K562 (cell line): ENCODE measurements around the gene SUPT3H. TPM values are rescaled to one million over a fixed set of nuclear protein-coding genes. Genes with fewer than 3 reads are reported as not detected.

Source experiments
- ATAC-seq: fragments of 200-7000 bp; cut with Tn5 transposase; 3 replicates; pipeline ENCODE4 v1.9.1; 2020; ENCODE audit warnings: moderate library complexity
- BruUV-seq: library from RNA; stranded (reverse); fragments of 400-500 nt; replicated peaks from 2 replicates; lab custom pipeline; 2021; lab: Mats Ljungman, UMichigan
- CTCF ChIA-PET: fragments of 300-600 bp; formaldehyde crosslinking; extraction: SDS; loops from one replicate; lab custom pipeline; 2021; ENCODE audit warnings: low intra/inter-chr PET ratio; lab: Yijun Ruan, JAX
- POLR2A ChIA-PET: fragments of 300-600, 350-650 bp; sonication (Branson Sonifier 250); formaldehyde crosslinking; extraction: SDS; loops from one replicate; lab custom pipeline; 2021; ENCODE audit warnings: antibody characterized with exemption, inconsistent platforms; lab: Yijun Ruan, JAX
- DNase-seq, 4 experiments: peaks; one replicate each; pipeline versions ENCODE4 v3.0.0 to v3.0.0-alpha.2; 2011 to 2018; ENCODE audit warnings: low spot score in 3 of 4, mixed read lengths in 3 of 4; ENCODE audit errors: extremely low read depth in 1 of 4
- FAIRE-seq: peaks from 2 replicates; lab custom pipeline; 2011; peaks lifted over from hg19 to GRCh38; lab: Jason Lieb, UNC
- H2AFZ ChIP-seq: 2 replicates; pipeline ENCODE4 v1.6.0; 2011; ENCODE audit warnings: low read depth, low read length, control low read depth, inconsistent platforms
- H3K27ac ChIP-seq: fragments of 200-600 bp; 3 replicates; pipeline ENCODE4 v1.8.0; 2011; ENCODE audit warnings: low read depth, mild to moderate bottlenecking, control low read depth, inconsistent platforms, low read length, moderate library complexity, mixed read lengths; ENCODE audit errors: extremely low read depth
- H3K27me3 ChIP-seq, 2 experiments: fragments of 300-600 bp in 1 of 2; 2 replicates in 1 of 2; 3 replicates in 1 of 2; pipeline versions ENCODE4 v1.6.0 to v1.8.0; 2011; ENCODE audit warnings: inconsistent platforms in 2 of 2, low read length in 2 of 2, mild to moderate bottlenecking in 1 of 2, mixed read lengths in 1 of 2, moderate library complexity in 1 of 2; ENCODE audit not compliant: control insufficient read depth in 2 of 2, insufficient read depth in 2 of 2
- H3K36me3 ChIP-seq: fragments of 300-600 bp; 3 replicates; pipeline ENCODE4 v1.8.0; 2011; ENCODE audit warnings: mild to moderate bottlenecking, low read length, inconsistent platforms; ENCODE audit not compliant: control insufficient read depth, insufficient read depth
- H3K4me1 ChIP-seq, 2 experiments: fragments of 200-600 bp in 1 of 2; replicated peaks in 1 of 2; 2 replicates in 1 of 2; 3 replicates in 1 of 2; pipeline versions ENCODE4 v1.5.1 to v1.8.0; 2011; ENCODE audit warnings: inconsistent platforms in 2 of 2, low read length in 2 of 2, mild to moderate bottlenecking in 1 of 2, mixed read lengths in 1 of 2, moderate library complexity in 1 of 2; ENCODE audit not compliant: control insufficient read depth in 2 of 2, insufficient read depth in 2 of 2
- H3K4me2 ChIP-seq: 2 replicates; pipeline ENCODE4 v1.6.1; 2011; ENCODE audit warnings: low read length, control low read depth, inconsistent platforms, mixed read lengths; ENCODE audit not compliant: insufficient read depth
- H3K4me3 ChIP-seq: fragments of 200-600 bp; sonication (generic), shearing (Covaris generic); 2 replicates; pipeline ENCODE4 v1.5.1; 2016; ENCODE audit warnings: control low read depth, inconsistent platforms
- H3K79me2 ChIP-seq: fragments of 200-600 bp; 3 replicates; pipeline ENCODE4 v1.8.0; 2011; ENCODE audit warnings: low read length, inconsistent platforms; ENCODE audit not compliant: control insufficient read depth, insufficient read depth
- H3K9ac ChIP-seq, 2 experiments: 2 replicates each; pipeline versions ENCODE4 v1.6.0 to v1.6.1; 2011; ENCODE audit warnings: low read depth in 2 of 2, low read length in 2 of 2, control low read depth in 1 of 2, inconsistent platforms in 1 of 2, mild to moderate bottlenecking in 1 of 2, mixed read lengths in 1 of 2; ENCODE audit not compliant: insufficient read depth in 1 of 2
- H3K9me1 ChIP-seq: one replicate; pipeline ENCODE4 v1.6.0; 2011; ENCODE audit warnings: inconsistent platforms, mild to moderate bottlenecking, low read length, moderate library complexity; ENCODE audit not compliant: control insufficient read depth, insufficient read depth
- H3K9me3 ChIP-seq: replicated peaks from 2 replicates; pipeline ENCODE4 v1.5.1; 2011; ENCODE audit warnings: low read depth, low read length, inconsistent platforms; ENCODE audit not compliant: control insufficient read depth, insufficient read depth
- H4K20me1 ChIP-seq: replicated peaks from 2 replicates; pipeline ENCODE4 v1.6.1; 2011; ENCODE audit warnings: low read length, inconsistent platforms, mixed read lengths; ENCODE audit not compliant: control insufficient read depth, insufficient read depth
- ELF1 ChIP-seq: fragments of 200-800 bp; sonication (Bioruptor generic); IDR thresholded peaks from 2 replicates; pipeline ENCODE4 v1.6.1; 2016; ENCODE audit warnings: missing genetic modification characterization, missing compliant biosample characterization
- MTA3 ChIP-seq: fragments of 450-650 bp; formaldehyde crosslinking; IDR thresholded peaks from 2 replicates; pipeline ENCODE4 v1.6.1; 2017; ENCODE audit warnings: mild to moderate bottlenecking, borderline replicate concordance
- NBN ChIP-seq: fragments of 450-650 bp; IDR thresholded peaks from 2 replicates; pipeline ENCODE4 v1.6.1; 2016; ENCODE audit warnings: low read depth, mild to moderate bottlenecking
- POLR2B ChIP-seq: fragments of 450-650 bp; IDR thresholded peaks from 2 replicates; pipeline ENCODE4 v1.6.1; 2018; ENCODE audit warnings: low read depth; ENCODE audit not compliant: partially characterized antibody
- RFX5 ChIP-seq: IDR thresholded peaks from 2 replicates; pipeline ENCODE4 v1.6.1; 2011; ENCODE audit warnings: low read depth, mild to moderate bottlenecking, improper control_type of control experiment, low read length
- SMAD3 ChIP-seq: fragments of 450-650 bp; formaldehyde crosslinking; conservative IDR thresholded peaks from 2 replicates; pipeline ENCODE4 v1.4.0; 2020; ENCODE audit warnings: mild to moderate bottlenecking
- ZKSCAN1 ChIP-seq: fragments of 150-350 bp; IDR thresholded peaks from 2 replicates; pipeline ENCODE4 v1.6.1; 2016; ENCODE audit warnings: low read depth, low read length
- ZNF3 ChIP-seq: fragments of 250-450 bp; sonication (Bioruptor Pico); IDR thresholded peaks from 2 replicates; pipeline ENCODE4 v1.5.0; 2021; ENCODE audit warnings: mild to moderate bottlenecking, moderate library complexity
- ZNF41 ChIP-seq: fragments of 250-450 bp; sonication (Bioruptor Pico); conservative IDR thresholded peaks from 2 replicates; pipeline ENCODE4 v1.4.0; 2020; ENCODE audit warnings: mild to moderate bottlenecking
- WGBS: fragments of 100-300 bp; shearing (Covaris generic); methylation state at CpG from one replicate; pipeline ENCODE4 v1.1.6; 2016; ENCODE audit warnings: low coverage, mixed read lengths; ENCODE audit not compliant: insufficient coverage; ENCODE audit errors: missing lambda C conversion rate; 5-methylcytosine and 5-hydroxymethylcytosine counted together
- in situ Hi-C: fragments of 300-500 bp; cut with MboI; formaldehyde crosslinking; loops from 4 replicates; pipeline ENCODE4 v1.15.0; 2018; ENCODE audit warnings: inconsistent platforms, mixed read lengths
- intact Hi-C: fragments of 100-400 bp; cut with micrococcal nuclease; formaldehyde crosslinking; loops from 2 replicates; pipeline ENCODE4 v1.14.2; 2022
- polyA plus RNA-seq, 8 experiments: library from polyadenylated mRNA; depleted of rRNA in 4 of 8; stranded (reverse) in 5 of 8; unstranded in 3 of 8; fragments of >200 nt; fragmentation: Nextera tagmentation in 2 of 8; fragmentation: Illumina TruSeq in 1 of 8; extraction: Ambion mirVana in 2 of 8; extraction: Trizol in 1 of 8; gene quantifications; 2 replicates each; pipeline versions ENCODE4 v1.2.1 to v1.2.3, GENCODE V29; 2011 to 2014; ENCODE audit warnings: inconsistent platforms in 1 of 8, missing spikeins in 1 of 8
- total RNA-seq, 7 experiments: library from RNA; depleted of rRNA in 6 of 7; stranded (reverse); fragments of >200 nt in 6 of 7; fragmentation: Illumina TruSeq in 2 of 7; extraction: Trizol in 2 of 7; gene quantifications; 2 replicates each; pipeline versions ENCODE4 v1.2.1 to v1.2.3, GENCODE V29; 2011 to 2021; ENCODE audit warnings: low replicate concordance in 1 of 7
- TF ChIP-seq, protein P1 (sequence below): fragments of 250-450 bp; sonication (Bioruptor Pico); IDR thresholded peaks from 2 replicates; pipeline ENCODE4 v1.9.0; 2021; ENCODE audit warnings: mild to moderate bottlenecking

SUPT3H gene
- total and polyA plus RNA-seq, 9 of the 15 experiments (the other 6 are each of a cell fraction or from before 2014, with no cell fraction given): 7.2 to 16.3 (median 11.9) TPM

DNA sequence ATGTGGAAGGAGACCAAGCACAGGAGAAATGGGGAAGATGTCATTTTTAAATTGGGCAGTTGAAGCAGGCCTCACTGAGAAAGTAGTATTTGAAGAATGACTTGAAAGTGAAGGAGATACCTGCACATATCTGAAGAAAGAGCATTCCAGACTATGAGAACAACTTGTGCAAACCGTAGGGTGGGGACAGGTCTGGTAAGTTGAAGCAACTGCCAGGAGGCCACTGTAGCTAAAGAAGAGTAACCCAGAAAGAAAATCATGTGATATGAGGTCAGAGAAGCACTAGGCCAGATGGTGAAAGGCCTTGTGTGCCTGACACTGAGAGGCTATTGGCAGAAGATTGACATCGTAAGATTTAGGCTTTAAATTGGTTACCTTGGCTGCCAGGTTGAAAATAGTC, 4.7 kb upstream of the SUPT3H start:
- no TSS peak for BruUV-seq
- Histone ChIP-seq H3K27me3 (no peaks in the 10 kb centered on the region), H3K79me2 (peaks cover 10% of the 10 kb centered on the region; the same call in 2 of the 3 replicates), H3K4me3 (no peak overlapping the region), H3K36me3 (no peaks in the 10 kb centered on the region), H2AFZ (0 out of 2 replicates have a peak overlapping the region, but pooled peaks have one; percentile 17), H3K9me3 (no peaks in the 10 kb centered on the region), H3K4me1 (peaks cover under 1 to 8% of the 10 kb centered on the region in 2 experiments; a peak in 1 of 5 replicates), H3K27ac (no peak overlapping the region), H3K9ac (no peak overlapping the region), H3K4me2 (no peak overlapping the region), H3K9me1 (no peaks in the 10 kb centered on the region), H4K20me1 (no peaks in the 10 kb centered on the region)
- TF ChIP-seq ELF1 (no peak), ZNF3 (no peak), MTA3 (no peak), NBN (no peak), RFX5 (no peak), ZNF41 (no peak), POLR2B (no peak), SMAD3 (CRISPR knock-in tag) (no peak), ZKSCAN1 (no peak)
- TF ChIP-seq, protein P1, sequence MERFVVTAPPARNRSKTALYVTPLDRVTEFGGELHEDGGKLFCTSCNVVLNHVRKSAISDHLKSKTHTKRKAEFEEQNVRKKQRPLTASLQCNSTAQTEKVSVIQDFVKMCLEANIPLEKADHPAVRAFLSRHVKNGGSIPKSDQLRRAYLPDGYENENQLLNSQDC (CRISPR knock-in tag): no peak
- 58% methylated on average over 2 of the region's 2 CpGs for WGBS
- no peak for ATAC-seq
- in situ Hi-C loops (no loop called here), intact Hi-C loops (no loop called here)
- FAIRE-seq: no peak
- DNase-seq: no peak
- ChIA-PET POLR2A (no interaction called here), CTCF (no interaction called here)
